GM13977 (cell line): ENCODE data around the gene RHBDL3.

Experiments
- DNase-seq: peaks from one replicate; pipeline ENCODE4 v3.0.0; 2012; ENCODE audit warnings: low spot score
- CTCF ChIP-seq: IDR thresholded peaks from 2 replicates; pipeline ENCODE4 v1.5.1; 2012; ENCODE audit warnings: mild to moderate bottlenecking, control low read depth; ENCODE audit not compliant: insufficient read depth; ENCODE audit errors: extremely low read depth, missing control alignments
- in situ Hi-C: fragments of 300-500 bp; cut with MboI; formaldehyde crosslinking; loops from one replicate; pipeline ENCODE4 v1.12.0; 2022; ENCODE audit warnings: low sequenced_read_pairs, low pct_unique_long_range_greater_than_20kb, mixed read lengths, inconsistent platforms; ENCODE audit not compliant: unreplicated experiment

The RHBDL3 gene

GRCh38 chr17:32239456-32239855 lies 26.2 kb upstream of the RHBDL3 start:
- no peak for TF ChIP-seq CTCF
- in situ Hi-C loops: no loop called here
- no peak for DNase-seq

GRCh38 chr17:32240750-32241149 lies 24.9 kb upstream of the RHBDL3 start:
- in situ Hi-C loops: no loop called here
- TF ChIP-seq CTCF: no peak
- no peak for DNase-seq

GRCh38 chr17:32241640-32242039 lies 24.0 kb upstream of the RHBDL3 start:
- no peak for TF ChIP-seq CTCF
- in situ Hi-C loops: no loop called here
- no peak for DNase-seq

GRCh38 chr17:32249475-32249874 lies 16.2 kb upstream of the RHBDL3 start:
- TF ChIP-seq CTCF: no peak
- no peak for DNase-seq
- in situ Hi-C loops: no loop called here

GRCh38 chr17:32253117-32253611 lies 12.5 kb upstream of the RHBDL3 start:
- in situ Hi-C loops: loop anchor here (10.0 kb wide), 1 partner anchor 62 kb away; no protein-coding TSS in a partner anchor
- TF ChIP-seq CTCF: peak; percentile 99
- DNase-seq: peak; percentile 84

- TF ChIP-seq CTCF: no peak
Measured at GRCh38 chr17:32256012-32256700, 9.5 kb upstream of the RHBDL3 start.

GRCh38 chr17:32256701-32257019 lies 9.0 kb upstream of the RHBDL3 start:
- no peak for DNase-seq
- in situ Hi-C loops: loop anchor here (10.0 kb wide), 1 partner anchor 58 kb away; no protein-coding TSS in a partner anchor
- TF ChIP-seq CTCF: no peak

More at GRCh38 chr17:32256012-32256700, 9.5 kb upstream of the RHBDL3 start:
- DNase-seq: no peak
- in situ Hi-C loops: loop anchor here (10.0 kb wide), 1 partner anchor 59 kb away; no protein-coding TSS in a partner anchor
